Endothelial cell of umbilical vein (primary cell): ENCODE results near the gene SMAD3. TPM values are rescaled to one million over a fixed set of nuclear protein-coding genes. Genes with fewer than 3 reads are reported as not detected.

Experiments
- BruUV-seq: library from RNA; stranded (reverse); fragments of 400-500 nt; replicated peaks from 2 replicates; lab custom pipeline; 2021; lab: Mats Ljungman, UMichigan
- CTCF ChIA-PET: fragments of 300-600, 350-600 bp; sonication (Branson Sonifier 250); formaldehyde crosslinking; loops from one replicate; lab custom pipeline; 2021; ENCODE audit warnings: antibody characterized with exemption, inconsistent platforms; lab: Charles Lee
- POLR2A ChIA-PET: fragments of 300-600, 350-600 bp; sonication (Branson Sonifier 250); formaldehyde crosslinking; loops from one replicate; lab custom pipeline; 2021; ENCODE audit warnings: antibody characterized with exemption, inconsistent platforms; lab: Charles Lee
- DNase-seq: peaks from one replicate; pipeline ENCODE4 v3.0.0-alpha.2; 2011; ENCODE audit warnings: low read depth, low spot score
- FAIRE-seq: peaks from 2 replicates; lab custom pipeline; 2011; peaks lifted over from hg19 to GRCh38; lab: Jason Lieb, UNC
- H2AFZ ChIP-seq: 2 replicates; pipeline ENCODE4 v1.6.0; 2012; ENCODE audit warnings: low read depth, low read length, control low read depth, inconsistent platforms
- H3K27ac ChIP-seq: 2 replicates; pipeline ENCODE4 v1.5.1; 2011; ENCODE audit warnings: low read depth, mild to moderate bottlenecking, control low read depth, low read length, moderate library complexity; ENCODE audit not compliant: insufficient read depth
- H3K27me3 ChIP-seq, 2 experiments: 2 replicates each; pipeline versions ENCODE4 v1.6.0 to v1.6.1; 2011; ENCODE audit warnings: low read length in 2 of 2, mixed read lengths in 1 of 2; ENCODE audit not compliant: control insufficient read depth in 2 of 2, insufficient read depth in 2 of 2
- H3K36me3 ChIP-seq, 2 experiments: 2 replicates in 1 of 2; 3 replicates in 1 of 2; pipeline ENCODE4 v1.5.1; 2011; ENCODE audit warnings: low read length in 2 of 2, mild to moderate bottlenecking in 1 of 2, moderate library complexity in 1 of 2; ENCODE audit not compliant: control insufficient read depth in 2 of 2, insufficient read depth in 2 of 2; ENCODE audit errors: extremely low read depth in 1 of 2
- H3K4me1 ChIP-seq: 3 replicates; pipeline ENCODE4 v1.5.1; 2011; ENCODE audit warnings: mild to moderate bottlenecking, low read length; ENCODE audit not compliant: control insufficient read depth, insufficient read depth; ENCODE audit errors: extremely low read depth
- H3K4me2 ChIP-seq: 2 replicates; pipeline ENCODE4 v1.6.1; 2011; ENCODE audit warnings: low read length, control low read depth, mixed read lengths; ENCODE audit not compliant: insufficient read depth
- H3K4me3 ChIP-seq, 3 experiments: fragments of 200-600 bp in 1 of 3; sonication (generic), shearing (Covaris generic) in 1 of 3; replicated peaks in 1 of 3; 2 replicates each; pipeline ENCODE4 v1.5.1; 2011 to 2016; ENCODE audit warnings: control low read depth in 3 of 3, low read length in 3 of 3, mild to moderate bottlenecking in 2 of 3, inconsistent platforms in 1 of 3, low read depth in 1 of 3, moderate library complexity in 1 of 3; ENCODE audit not compliant: insufficient read depth in 1 of 3
- H3K79me2 ChIP-seq: 2 replicates; pipeline ENCODE4 v1.6.0; 2012; ENCODE audit warnings: low read length, inconsistent platforms; ENCODE audit not compliant: control insufficient read depth, insufficient read depth
- H3K9ac ChIP-seq: replicated peaks from 2 replicates; pipeline ENCODE3; 2011; ENCODE audit warnings: low read length, control low read depth; ENCODE audit not compliant: insufficient read depth; ENCODE audit errors: extremely low read depth
- H3K9me1 ChIP-seq: replicated peaks from 3 replicates; pipeline ENCODE4 v1.6.0; 2011; ENCODE audit warnings: mild to moderate bottlenecking, low read length; ENCODE audit not compliant: control insufficient read depth, insufficient read depth; ENCODE audit errors: extremely low read depth
- H3K9me3 ChIP-seq: replicated peaks from 2 replicates; pipeline ENCODE4 v1.5.1; 2012; ENCODE audit warnings: low read length, inconsistent platforms; ENCODE audit not compliant: control insufficient read depth, insufficient read depth
- H4K20me1 ChIP-seq: replicated peaks from 2 replicates; pipeline ENCODE3; 2011; ENCODE audit warnings: mild to moderate bottlenecking, low read length; ENCODE audit not compliant: control insufficient read depth, insufficient read depth; ENCODE audit errors: extremely low read depth
- CTCF ChIP-seq, 2 donors: IDR thresholded peaks; 1 replicate in 1 of 2; 2 replicates in 1 of 2; pipeline ENCODE4 v1.5.1; 2011; ENCODE audit warnings: low read length in 2 of 2, mild to moderate bottlenecking in 2 of 2, moderate library complexity in 2 of 2, control low read depth in 1 of 2, inconsistent platforms in 1 of 2, low read depth in 1 of 2; ENCODE audit not compliant: insufficient read depth in 1 of 2; ENCODE audit errors: extremely low read depth in 1 of 2
- EZH2 ChIP-seq: IDR thresholded peaks from 2 replicates; pipeline ENCODE4 v1.6.1; 2012; ENCODE audit warnings: borderline replicate concordance, low read depth, mild to moderate bottlenecking, moderate library complexity, low read length, inconsistent platforms; ENCODE audit not compliant: severe bottlenecking
- FOS ChIP-seq: IDR thresholded peaks from 2 replicates; pipeline ENCODE4 v1.6.1; 2011; ENCODE audit warnings: mild to moderate bottlenecking, low read length, moderate library complexity, borderline replicate concordance; ENCODE audit not compliant: insufficient read depth
- GATA2 ChIP-seq: IDR thresholded peaks from 2 replicates; pipeline ENCODE4 v1.7.0; 2011; ENCODE audit warnings: low read depth, mild to moderate bottlenecking, moderate library complexity, mixed read lengths, low read length; ENCODE audit not compliant: insufficient read length, insufficient read depth
- JUN ChIP-seq: IDR thresholded peaks from 2 replicates; pipeline ENCODE4 v1.6.1; 2011; ENCODE audit warnings: borderline replicate concordance, low read depth; ENCODE audit not compliant: insufficient read length, insufficient read depth
- MAX ChIP-seq: IDR thresholded peaks from 2 replicates; pipeline ENCODE4 v1.6.1; 2011; ENCODE audit not compliant: insufficient read depth, insufficient read length
- MYC ChIP-seq: IDR thresholded peaks from one replicate; pipeline ENCODE4 v1.6.1; 2011; ENCODE audit warnings: mild to moderate bottlenecking, low read depth, low read length
- POLR2A ChIP-seq: IDR thresholded peaks from 2 replicates; pipeline ENCODE4 v1.6.1; 2012; ENCODE audit warnings: low read depth, mild to moderate bottlenecking, control low read depth, low read length
- POLR2AphosphoS5 ChIP-seq: IDR thresholded peaks from 2 replicates; pipeline ENCODE4 v1.6.1; 2012; ENCODE audit warnings: low read depth, mild to moderate bottlenecking, control low read depth, low read length, moderate library complexity; ENCODE audit not compliant: insufficient read depth
- dilution Hi-C: fragments of 300-500 bp; cut with MboI; formaldehyde crosslinking; loops from one replicate; pipeline ENCODE4 v1.15.0; 2019; ENCODE audit warnings: low sequenced_read_pairs; ENCODE audit not compliant: extremely low pct_ligation_motif_present
- intact Hi-C: fragments of 100-400 bp; cut with micrococcal nuclease; formaldehyde crosslinking; loops from one replicate; pipeline ENCODE4 v1.10.0; 2022
- polyA plus RNA-seq, 4 experiments: library from polyadenylated mRNA; depleted of rRNA in 3 of 4; stranded (reverse) in 3 of 4; unstranded in 1 of 4; fragments of >200 nt; gene quantifications; 2 replicates each; pipeline versions ENCODE4 v1.2.1 to v1.2.3, GENCODE V29; 2011 to 2012; ENCODE audit warnings: missing spikeins in 1 of 4
- total RNA-seq: library from RNA; stranded (reverse); gene quantifications from 2 replicates; pipeline ENCODE4 v1.2.3, GENCODE V29; 2021

SMAD3 gene
- total and polyA plus RNA-seq, 2 donors (not counting 3 experiments of a cell fraction or from before 2014, with no cell fraction given), result 56.4 to 88.2 TPM

GRCh38 chr15:67120839-67121643 lies 55.6 kb downstream of the SMAD3 start:
- FAIRE-seq (peak; percentile 91), DNase-seq (peak; percentile 98)
- dilution Hi-C loops (no loop called here), intact Hi-C loops (loop anchor here (1.0 to 2.0 kb wide), 7 partner anchors 12 to 57 kb away; no protein-coding TSS in a partner anchor)
- ChIA-PET CTCF (interaction anchor here (0.8 to 1.5 kb wide), 10 partner anchors 12 to 183 kb away, joined by 3 to 6 read pairs (median 3); no protein-coding TSS in a partner anchor), POLR2A (interaction anchor here (1.3 kb wide), 1 partner anchor 12 kb away, joined by 3 read pairs; no protein-coding TSS in a partner anchor)
- no peaks in the 10 kb centered on the region for H3K36me3 ChIP-seq
- H4K20me1 ChIP-seq, result no peaks in the 10 kb centered on the region
- no peak overlapping the region for H2AFZ ChIP-seq
- BruUV-seq, result TSS peak; percentile 53
- peaks cover 82% of the 10 kb centered on the region for H3K4me1 ChIP-seq
- H3K9me1 ChIP-seq, result no peaks in the 10 kb centered on the region
- H3K9me3 ChIP-seq, result no peaks in the 10 kb centered on the region
- H3K27ac ChIP-seq, result peak overlapping the region; percentile 92
- H3K79me2 ChIP-seq, result peaks cover 93% of the 10 kb centered on the region
- H3K4me2 ChIP-seq, result peak overlapping the region; percentile 40
- no peak overlapping the region for H3K4me3 ChIP-seq
- peak overlapping the region; percentile 66 for H3K9ac ChIP-seq
- peak; percentile 84 for TF ChIP-seq POLR2AphosphoS5
- peak; percentile 97 for TF ChIP-seq FOS
- TF ChIP-seq EZH2, result no peak
- no peak for TF ChIP-seq CTCF (IDR thresholded peaks at IDR 0.05; ENCODE audit: extremely low read depth in 1 of 2, insufficient read depth in 1 of 2, low read depth in 1 of 2, low read length in 2 of 2)
- peak; percentile 62 for TF ChIP-seq MYC
- peak; percentile 58 for TF ChIP-seq GATA2
- peak; percentile 58 for TF ChIP-seq JUN
- peak; percentile 5 for TF ChIP-seq MAX
- no peak for TF ChIP-seq POLR2A
- H3K27me3 ChIP-seq, result no peaks in the 10 kb centered on the region
